ENCODE data around the gene INAVA.

Gene INAVA

DNA sequence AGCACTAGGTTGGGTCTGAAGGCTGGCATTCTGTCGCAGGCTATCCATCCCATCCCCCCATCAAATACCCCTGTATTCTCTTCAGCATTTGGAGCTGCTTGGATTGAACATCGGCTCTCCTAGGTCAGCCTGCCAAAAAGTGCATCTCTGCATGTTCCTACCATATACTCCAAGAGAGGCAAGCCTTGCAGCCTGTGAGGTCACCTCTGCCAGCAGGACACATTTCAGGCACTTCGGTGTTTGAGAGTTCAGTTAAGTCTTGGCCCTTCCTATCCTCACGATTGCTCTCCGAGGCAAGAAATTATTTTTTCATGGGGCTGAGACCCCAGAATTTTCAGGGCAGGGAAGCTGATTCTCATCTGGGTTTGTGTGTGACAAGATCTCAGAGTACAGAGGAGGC is 19.3 kb upstream of the INAVA start:
- TF ChIP-seq CTCF (IDR thresholded peaks at IDR 0.05; ENCODE audit: low read depth, low read length, missing control alignments) = no peak
- DNase-seq (ENCODE audit: low read depth) = no peak
- H3K4me3 ChIP-seq (ENCODE audit: low read depth, low read length) = no peak overlapping the region

DNA sequence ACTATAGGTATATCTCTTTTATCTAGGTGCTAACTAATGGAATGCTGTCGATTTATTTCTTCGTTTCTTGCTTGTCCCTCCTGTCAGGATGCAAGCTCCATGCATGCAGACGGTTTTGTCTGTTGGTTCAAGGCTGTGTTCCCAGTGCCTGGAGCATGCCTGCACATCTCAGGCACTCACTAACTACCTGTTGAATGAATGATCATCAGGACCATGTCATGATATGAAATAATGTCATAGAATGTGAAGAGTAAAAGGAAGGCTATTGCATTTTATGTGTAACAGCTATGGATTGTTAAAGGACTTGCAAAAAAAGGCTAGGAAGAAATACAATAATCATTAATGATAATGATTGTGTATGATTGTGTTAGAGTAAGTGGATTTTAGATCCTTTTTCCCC is 17.7 kb upstream of the INAVA start:
- no peak for DNase-seq (ENCODE audit: low read depth)
- TF ChIP-seq CTCF (IDR thresholded peaks at IDR 0.05; ENCODE audit: low read depth, low read length, missing control alignments) = no peak
- no peak overlapping the region for H3K4me3 ChIP-seq (ENCODE audit: low read depth, low read length)

DNA sequence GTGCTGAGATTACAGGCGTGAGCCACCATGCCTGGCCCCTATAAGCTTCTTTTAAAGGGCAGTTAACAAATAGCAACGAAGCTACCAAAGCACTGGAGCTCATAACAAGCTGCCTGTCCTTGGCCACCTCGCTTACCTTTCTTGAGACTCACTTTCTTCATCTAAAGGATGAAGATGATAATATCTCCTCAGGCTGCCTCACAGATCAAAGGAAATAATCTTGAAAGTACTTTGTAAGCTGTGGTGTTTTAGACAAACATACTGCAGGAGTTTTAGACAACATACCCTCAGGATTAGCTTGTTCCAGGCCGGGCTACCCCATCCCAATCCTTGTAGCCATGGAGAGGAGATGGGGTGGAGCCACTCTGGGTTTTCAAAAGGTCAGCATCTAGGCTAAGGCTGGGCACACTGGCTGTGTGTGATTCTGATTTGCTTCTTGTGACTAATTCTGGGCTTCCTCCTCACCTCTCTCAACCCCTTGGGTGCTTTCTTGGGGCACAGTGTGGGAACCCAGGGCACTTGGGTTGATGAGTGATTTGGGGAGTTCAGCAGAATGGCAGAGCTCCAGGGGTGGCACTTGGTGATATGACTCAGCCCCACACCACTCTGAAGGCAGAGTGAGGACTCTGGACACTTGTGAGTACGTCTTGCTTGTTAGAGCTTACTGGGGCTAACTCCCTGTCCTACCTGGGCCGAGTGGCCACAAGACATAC is 16.7 kb upstream of the INAVA start:
- no peak for TF ChIP-seq CTCF (IDR thresholded peaks at IDR 0.05; ENCODE audit: low read depth, low read length, missing control alignments)

DNA sequence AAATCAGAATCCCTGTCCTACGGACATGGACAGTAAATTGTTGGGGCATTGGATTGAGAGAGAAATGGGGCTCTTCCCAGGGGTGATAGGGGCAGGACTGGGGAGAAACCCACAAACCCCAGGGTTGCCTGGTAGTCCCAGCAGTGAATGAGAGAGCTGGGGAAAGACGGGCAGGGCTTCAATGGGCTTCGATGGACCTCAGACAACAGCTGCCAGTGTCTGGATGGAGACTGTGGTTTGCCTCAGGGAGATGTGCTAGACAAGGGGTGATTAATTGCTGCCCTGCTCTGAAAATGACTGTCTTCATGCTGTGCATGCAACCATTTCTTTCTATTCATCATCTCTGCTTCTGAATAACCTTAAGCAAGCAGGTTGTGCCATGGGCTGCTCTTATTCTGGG is 14.5 kb upstream of the INAVA start:
- no peak for DNase-seq (ENCODE audit: low read depth)
- no peak overlapping the region for H3K4me3 ChIP-seq (ENCODE audit: low read depth, low read length)
- no peak for TF ChIP-seq CTCF (IDR thresholded peaks at IDR 0.05; ENCODE audit: low read depth, low read length, missing control alignments)

More for the DNA sequence above, 16.7 kb upstream of the INAVA start:
- DNase-seq (ENCODE audit: low read depth) = no peak
- no peak overlapping the region for H3K4me3 ChIP-seq (ENCODE audit: low read depth, low read length)

- no peak overlapping the region for H3K4me3 ChIP-seq (ENCODE audit: low read depth, low read length)
- DNase-seq (ENCODE audit: low read depth) = no peak
- TF ChIP-seq CTCF (IDR thresholded peaks at IDR 0.05; ENCODE audit: low read depth, low read length, missing control alignments) = no peak
These were observed 11.6 kb upstream of the INAVA start for GRCh38 chr1:200883118-200883517.

DNA sequence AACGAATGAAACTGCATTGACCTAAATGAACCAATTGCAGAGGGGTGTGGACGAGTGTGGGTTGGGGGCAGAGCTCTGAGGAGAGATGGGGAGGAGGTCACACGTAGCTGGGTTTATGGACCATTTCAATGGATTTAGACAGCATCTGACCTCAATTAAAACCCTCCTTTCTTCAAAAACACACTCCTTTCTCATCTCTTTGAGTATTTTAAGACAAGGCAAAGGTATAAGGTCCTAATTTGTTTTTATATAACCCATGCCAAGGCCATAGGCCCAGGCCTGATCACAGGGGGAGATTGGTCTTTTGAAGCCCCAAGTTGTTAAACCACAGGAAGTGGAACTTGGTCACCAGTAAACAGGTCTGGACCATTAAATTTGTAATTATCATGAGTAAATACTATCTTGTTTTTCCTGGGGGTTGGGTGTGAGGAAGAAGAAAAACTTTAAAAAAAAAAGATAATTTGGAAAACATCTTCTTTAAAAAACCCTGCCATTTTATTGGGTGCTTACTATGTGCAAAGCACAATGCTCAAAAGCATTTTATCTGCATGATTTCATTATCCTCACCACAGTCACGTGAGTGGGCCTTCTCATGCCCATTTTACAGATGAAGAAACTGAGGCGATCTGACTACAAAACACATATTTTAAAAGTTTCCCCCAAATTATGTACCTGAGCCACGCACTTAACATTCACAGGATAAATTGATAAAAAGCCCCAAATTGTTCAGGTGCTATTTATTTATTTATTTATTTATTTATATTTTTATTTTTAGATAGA is 8.9 kb upstream of the INAVA start:
- no peak overlapping the region for H3K4me3 ChIP-seq (ENCODE audit: low read depth, low read length)
- no peak for TF ChIP-seq CTCF (IDR thresholded peaks at IDR 0.05; ENCODE audit: low read depth, low read length, missing control alignments)
- DNase-seq (ENCODE audit: low read depth) = no peak
